SK-N-MC (cell line): ENCODE results near the gene ALPL.

Experiments used
- DNase-seq: peaks from one replicate; pipeline ENCODE4 v3.0.0-alpha.2; 2011; ENCODE audit warnings: low read depth, low spot score
- H3K27ac ChIP-seq: fragments of 200-600 bp; sonication (generic); 2 replicates; pipeline ENCODE4 v1.5.1; 2016; ENCODE audit warnings: mixed run types
- H3K36me3 ChIP-seq: fragments of 200-600 bp; sonication (generic); 2 replicates; pipeline ENCODE4 v1.6.1; 2017; ENCODE audit warnings: antibody characterized with exemption, low read length, mixed read lengths; ENCODE audit not compliant: insufficient read depth
- H3K4me3 ChIP-seq: fragments of 200-600 bp; sonication (generic); 2 replicates; pipeline ENCODE4 v1.5.1; 2016
- H3K9ac ChIP-seq: fragments of 200-600 bp; sonication (generic); 2 replicates; pipeline ENCODE4 v1.8.0; 2017; ENCODE audit warnings: mixed run types, mixed read lengths; ENCODE audit not compliant: insufficient read length
- H3K9me3 ChIP-seq: fragments of 200-600 bp; sonication (generic); 2 replicates; pipeline ENCODE4 v1.6.1; 2017; ENCODE audit warnings: low read depth, mild to moderate bottlenecking, antibody characterized with exemption, low read length, moderate library complexity, mixed read lengths
- EZH2 ChIP-seq: fragments of 200-600 bp; sonication (generic); IDR thresholded peaks from one replicate; pipeline ENCODE4 v1.6.1; 2017; ENCODE audit warnings: antibody characterized with exemption
- FOXP2 ChIP-seq: optimal IDR thresholded peaks from 2 replicates; pipeline ENCODE3; 2011; ENCODE audit warnings: mild to moderate bottlenecking, moderate library complexity; ENCODE audit not compliant: insufficient read depth; ENCODE audit errors: extremely low read length, control extremely low read depth
- POLR2AphosphoS5 ChIP-seq: IDR thresholded peaks from 2 replicates; pipeline ENCODE4 v1.6.1; 2012; ENCODE audit warnings: mild to moderate bottlenecking, low read depth, low read length, borderline replicate concordance

The ALPL gene

GRCh38 chr1:21572221-21572620 lies 63.0 kb downstream of the ALPL start:
- no peak for DNase-seq
- H3K36me3 ChIP-seq, result no peaks in the 10 kb centered on the region
- H3K4me3 ChIP-seq, result no peak overlapping the region
- H3K27ac ChIP-seq, result no peak overlapping the region
- no peak overlapping the region for H3K9ac ChIP-seq
- TF ChIP-seq FOXP2, result no peak
- no peak for TF ChIP-seq EZH2
- no peak for TF ChIP-seq POLR2AphosphoS5
- H3K9me3 ChIP-seq, result no peaks in the 10 kb centered on the region

- H3K9ac ChIP-seq, result no peak overlapping the region
- no peaks in the 10 kb centered on the region for H3K9me3 ChIP-seq
- no peak overlapping the region for H3K4me3 ChIP-seq
- TF ChIP-seq EZH2 (no peak), FOXP2 (no peak), POLR2AphosphoS5 (no peak)
- no peaks in the 10 kb centered on the region for H3K36me3 ChIP-seq
- no peak overlapping the region for H3K27ac ChIP-seq
- no peak for DNase-seq
Observed at GRCh38 chr1:21572735-21573277, 63.6 kb downstream of the ALPL start.

GRCh38 chr1:21573475-21573874 lies 64.3 kb downstream of the ALPL start:
- DNase-seq, result no peak
- Histone ChIP-seq H3K9ac (no peak overlapping the region), H3K9me3 (no peaks in the 10 kb centered on the region), H3K27ac (no peak overlapping the region), H3K36me3 (no peaks in the 10 kb centered on the region), H3K4me3 (no peak overlapping the region)
- TF ChIP-seq POLR2AphosphoS5, result no peak
- no peak for TF ChIP-seq EZH2
- no peak for TF ChIP-seq FOXP2

GRCh38 chr1:21573971-21574465 lies 64.8 kb downstream of the ALPL start:
- TF ChIP-seq POLR2AphosphoS5 (no peak), EZH2 (no peak), FOXP2 (no peak)
- Histone ChIP-seq H3K4me3 (no peak overlapping the region), H3K27ac (no peak overlapping the region), H3K9me3 (no peaks in the 10 kb centered on the region), H3K36me3 (no peaks in the 10 kb centered on the region), H3K9ac (no peak overlapping the region)
- no peak for DNase-seq

- H3K9me3 ChIP-seq, result no peaks in the 10 kb centered on the region
- H3K27ac ChIP-seq, result no peak overlapping the region
- no peaks in the 10 kb centered on the region for H3K36me3 ChIP-seq
- TF ChIP-seq FOXP2, result no peak
- no peak for TF ChIP-seq EZH2
- no peak for TF ChIP-seq POLR2AphosphoS5
- no peak overlapping the region for H3K4me3 ChIP-seq
- DNase-seq, result no peak
- H3K9ac ChIP-seq, result no peak overlapping the region
Observed at GRCh38 chr1:21574466-21575151, 65.4 kb downstream of the ALPL start.

- Histone ChIP-seq H3K36me3 (no peaks in the 10 kb centered on the region), H3K9me3 (no peaks in the 10 kb centered on the region), H3K27ac (no peak overlapping the region), H3K9ac (no peak overlapping the region), H3K4me3 (no peak overlapping the region)
- TF ChIP-seq EZH2 (no peak), POLR2AphosphoS5 (no peak), FOXP2 (no peak)
- DNase-seq, result no peak
Observed at GRCh38 chr1:21575351-21575942, 66.2 kb downstream of the ALPL start.

- no peak overlapping the region for H3K27ac ChIP-seq
- H3K9me3 ChIP-seq, result no peaks in the 10 kb centered on the region
- H3K4me3 ChIP-seq, result no peak overlapping the region
- no peak for DNase-seq
- TF ChIP-seq FOXP2 (no peak), POLR2AphosphoS5 (no peak), EZH2 (no peak)
- no peak overlapping the region for H3K9ac ChIP-seq
- no peaks in the 10 kb centered on the region for H3K36me3 ChIP-seq
Observed at GRCh38 chr1:21576031-21576797, 67.0 kb downstream of the ALPL start.

- H3K27ac ChIP-seq, result no peak overlapping the region
- no peak overlapping the region for H3K9ac ChIP-seq
- no peak for DNase-seq
Observed at GRCh38 chr1:21576798-21577187, 67.6 kb downstream of the ALPL start.

More at GRCh38 chr1:21576798-21577187, 67.6 kb downstream of the ALPL start:
- no peaks in the 10 kb centered on the region for H3K9me3 ChIP-seq
- TF ChIP-seq POLR2AphosphoS5 (no peak), EZH2 (no peak), FOXP2 (no peak)
- H3K4me3 ChIP-seq, result no peak overlapping the region
- H3K36me3 ChIP-seq, result no peaks in the 10 kb centered on the region
